Cardiac ventricle fibroblast (primary cell): ENCODE results near the gene NPHP4. TPM values are rescaled to one million over a fixed set of nuclear protein-coding genes. Genes with fewer than 3 reads are reported as not detected.

Experiments
- total RNA-seq: library from RNA; depleted of rRNA; stranded (reverse); fragments of >200 nt; gene quantifications from 2 replicates; pipeline ENCODE4 v1.2.3, GENCODE V29; 2015

Gene NPHP4
- 9.7 and 12.0 TPM in 2 replicates for total RNA-seq

DNA sequence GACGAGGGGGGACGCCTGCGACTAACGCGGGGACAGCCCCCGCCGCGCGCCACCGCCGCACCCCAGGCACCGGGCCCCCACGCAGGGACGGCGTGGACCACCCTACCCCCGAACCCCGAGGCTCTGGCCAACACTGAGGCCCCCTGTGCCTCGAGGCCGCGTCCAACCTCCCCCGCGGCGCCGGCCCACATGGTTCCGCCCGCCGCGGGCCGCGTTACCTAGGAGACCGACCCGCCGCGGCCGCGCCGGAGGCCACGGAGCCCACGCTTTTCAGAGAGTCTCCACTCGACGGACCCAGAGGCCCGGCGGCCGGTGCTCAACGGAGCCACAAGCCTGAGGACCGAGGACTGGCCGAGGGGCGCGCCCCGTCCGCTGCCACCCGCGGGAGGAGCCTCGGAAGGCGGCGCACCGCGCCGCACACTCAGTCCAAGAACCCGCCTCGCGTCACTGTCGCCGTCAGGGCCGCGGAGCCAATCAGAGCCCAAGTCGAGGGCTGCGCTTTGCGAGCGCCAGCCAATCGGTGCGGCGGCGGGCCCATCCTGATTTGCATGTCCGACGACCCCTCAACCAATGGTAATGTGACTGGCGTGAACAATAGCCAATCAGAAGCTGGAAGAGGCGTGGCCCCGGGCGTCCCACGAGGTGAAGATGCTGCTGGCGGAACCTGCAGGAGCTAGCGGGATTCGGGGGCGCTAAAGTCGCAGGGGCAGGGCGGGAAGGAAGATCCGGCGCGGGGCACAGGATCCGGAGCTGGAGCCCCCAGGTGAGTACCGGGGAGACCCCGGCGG, at the start of gene NPHP4:
Gene NPHP4, minus strand, starts transcription at position 400 of the 788 bp plus-strand sequence. CDS start 6,136 bp downstream, outside the sequence.

Other genes with a start within 250 kb of the NPHP4 start
- gene KCNAB2, start 53.5 kb upstream of the NPHP4 start, total RNA-seq: 3.8 and 5.9 TPM in 2 replicates
- gene CHD5, start 187.9 kb upstream of the NPHP4 start, total RNA-seq: 0.44 and 5.3 TPM in 2 replicates
- 184 and 211 TPM in 2 replicates for gene RPL22, start 207.2 kb upstream of the NPHP4 start, total RNA-seq
- gene RNF207, start 213.7 kb upstream of the NPHP4 start, total RNA-seq: 1.4 and 1.8 TPM in 2 replicates
- gene ICMT, start 243.5 kb upstream of the NPHP4 start, total RNA-seq: 40.4 and 48.2 TPM in 2 replicates